Stimulated activated CD8-positive, alpha-beta memory T cell treated with anti-CD3 and anti-CD28 coated beads, Interleukin-15, amount 100 ng/mL, for 48 hours (primary cell): ENCODE measurements around the gene RIN1.
"Not testable (repeated sequence)": the region's sequence is repeated elsewhere in the genome, so short reads cannot be mapped to it uniquely, and the experiment has no call there.

Source experiments
- DNase-seq, 2 donors: peaks; one replicate each; pipeline ENCODE4 v3.0.0-alpha.2; 2020; ENCODE audit warnings: low read depth in 2 of 2

Gene RIN1

GRCh38 chr11:66320289-66320688 lies 15.9 kb downstream of the RIN1 start:
- not testable (repeated sequence) for DNase-seq

GRCh38 chr11:66318600-66318970 lies 17.6 kb downstream of the RIN1 start:
- no peak for DNase-seq

GRCh38 chr11:66317723-66318599 lies 18.3 kb downstream of the RIN1 start:
- peak; percentile 44 to 63 for DNase-seq

- no peak for DNase-seq
Observed at GRCh38 chr11:66317322-66317722, 18.9 kb downstream of the RIN1 start.

GRCh38 chr11:66316849-66317251 lies 19.4 kb downstream of the RIN1 start, which contains the start of gene CD248:
TSS of gene CD248 (minus strand) at chr11:66317044. CDS start at chr11:66317027, 17 bp downstream.
- DNase-seq: no peak

GRCh38 chr11:66315921-66316811 lies 20.1 kb downstream of the RIN1 start:
- DNase-seq: no peak

GRCh38 chr11:66315498-66315885 lies 20.7 kb downstream of the RIN1 start:
- DNase-seq: no peak

- DNase-seq: no peak
Observed at GRCh38 chr11:66314561-66315497, 21.4 kb downstream of the RIN1 start.

GRCh38 chr11:66314186-66314501 lies 22.1 kb downstream of the RIN1 start:
- DNase-seq: no peak

- no peak for DNase-seq
Observed at GRCh38 chr11:66313321-66314185, 22.7 kb downstream of the RIN1 start.

- peak; percentile 92 to 93 for DNase-seq
Observed at GRCh38 chr11:66312549-66313320, 23.5 kb downstream of the RIN1 start.

GRCh38 chr11:66311965-66312548 lies 24.2 kb downstream of the RIN1 start:
- peak; percentile 94 to 96 for DNase-seq

- DNase-seq: no peak
Observed at GRCh38 chr11:66311470-66311964, 24.7 kb downstream of the RIN1 start.

- DNase-seq: not testable (repeated sequence)
Observed at GRCh38 chr11:66310803-66311440, 25.3 kb downstream of the RIN1 start.

GRCh38 chr11:66310324-66310723 lies 25.9 kb downstream of the RIN1 start:
- DNase-seq: no peak

GRCh38 chr11:66309475-66309874 lies 26.8 kb downstream of the RIN1 start:
- no peak for DNase-seq

GRCh38 chr11:66302656-66303055 lies 33.6 kb downstream of the RIN1 start:
- DNase-seq: no peak

- DNase-seq: no peak
Observed at GRCh38 chr11:66299186-66299585, 37.0 kb downstream of the RIN1 start.

GRCh38 chr11:66297610-66298009 lies 38.6 kb downstream of the RIN1 start:
- no peak for DNase-seq
